Measurements from ENCODE around the gene ENOX1. TPM values are rescaled to one million over a fixed set of nuclear protein-coding genes. Genes with fewer than 3 reads are reported as not detected.

ENOX1 gene
- total and polyA plus RNA-seq, 2 of the 13 experiments (the other 11 are each of a cell fraction or from before 2014, with no cell fraction given): not detected

DNA sequence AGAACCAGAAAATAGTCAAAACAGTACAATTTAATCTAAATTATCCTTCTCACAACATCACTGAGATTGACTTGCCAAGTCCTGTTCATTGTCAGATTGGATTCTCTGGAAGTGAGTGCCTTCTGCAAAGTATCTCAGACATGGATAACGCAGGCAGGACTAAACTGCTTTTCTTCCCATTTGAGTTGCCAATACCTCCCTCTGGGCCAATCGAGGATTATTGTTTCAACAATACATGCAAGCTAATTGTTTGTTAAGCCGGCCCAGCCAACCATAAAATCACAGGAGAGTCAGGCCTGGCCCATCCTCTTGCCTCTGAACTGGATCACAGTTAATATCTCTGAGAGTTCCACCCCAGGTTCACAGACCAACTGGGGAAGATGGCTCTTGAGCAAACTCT lies 240.0 kb downstream of the ENOX1 start:
- Histone ChIP-seq H3K9me3 (ENCODE audit: low read length) (no peaks in the 10 kb centered on the region), H3K4me1 (ENCODE audit: insufficient read depth, low read length) (no peaks in the 10 kb centered on the region), H3K79me2 (ENCODE audit: insufficient read depth, low read length) (no peaks in the 10 kb centered on the region), H3K9ac (ENCODE audit: insufficient read depth, low read depth, low read length) (no peak overlapping the region), H3K27me3 (ENCODE audit: control insufficient read depth in 1 of 2, insufficient read depth in 2 of 2, low read length in 2 of 2) (no peaks in the 10 kb centered on the region; a peak in 1 of 5 replicates), H4K20me1 (ENCODE audit: insufficient read depth, low read length) (no peaks in the 10 kb centered on the region), H3K4me3 (replicated peaks in 1 of 3; ENCODE audit: insufficient read depth in 1 of 3, low read depth in 2 of 3, low read length in 3 of 3) (no peak overlapping the region), H2AFZ (ENCODE audit: low read length) (no peak overlapping the region), H3K36me3 (replicated peaks in 1 of 2; ENCODE audit: control insufficient read depth in 1 of 2, insufficient read depth in 2 of 2, low read length in 2 of 2) (no peaks in the 10 kb centered on the region), H3K27ac (ENCODE audit: extremely low read length, insufficient read depth, low read length) (no peak overlapping the region), H3K4me2 (ENCODE audit: low read depth, low read length) (no peak overlapping the region)
- FAIRE-seq: no peak
- ATAC-seq: no peak
- DNase-seq (ENCODE audit: low spot score): no peak
- POLR2A ChIA-PET: no interaction called here
- intact Hi-C loops (cut with micrococcal nuclease; ENCODE audit: unreplicated experiment): no loop called here
- CTCF ChIA-PET (ENCODE audit: low intra/inter-chr PET ratio, low total read pairs): no interaction called here
- 18% methylated on average over 3 of the region's 3 CpGs for WGBS (ENCODE audit: low lambda C conversion rate)
- no TSS peak for BruUV-seq (replicated peaks)
- in situ Hi-C loops (cut with HindIII; ENCODE audit: extremely low pct_ligation_motif_present, low pct_unique_long_range_greater_than_20kb): no loop called here
- TF ChIP-seq, protein P1, sequence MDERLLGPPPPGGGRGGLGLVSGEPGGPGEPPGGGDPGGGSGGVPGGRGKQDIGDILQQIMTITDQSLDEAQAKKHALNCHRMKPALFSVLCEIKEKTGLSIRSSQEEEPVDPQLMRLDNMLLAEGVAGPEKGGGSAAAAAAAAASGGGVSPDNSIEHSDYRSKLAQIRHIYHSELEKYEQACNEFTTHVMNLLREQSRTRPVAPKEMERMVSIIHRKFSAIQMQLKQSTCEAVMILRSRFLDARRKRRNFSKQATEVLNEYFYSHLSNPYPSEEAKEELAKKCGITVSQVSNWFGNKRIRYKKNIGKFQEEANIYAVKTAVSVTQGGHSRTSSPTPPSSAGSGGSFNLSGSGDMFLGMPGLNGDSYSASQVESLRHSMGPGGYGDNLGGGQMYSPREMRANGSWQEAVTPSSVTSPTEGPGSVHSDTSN (CRISPR knock-in tag; IDR thresholded peaks at IDR 0.05): no peak
- TF ChIP-seq RNF2 (conservative IDR thresholded peaks at IDR 0.05; ENCODE audit: low read depth): no peak
- TF ChIP-seq ZNF160 (CRISPR knock-in tag; IDR thresholded peaks at IDR 0.05): no peak
- TF ChIP-seq SP2 (CRISPR knock-in tag; IDR thresholded peaks at IDR 0.05): no peak
- no peak for TF ChIP-seq ZNF326 (CRISPR knock-in tag; IDR thresholded peaks at IDR 0.05; ENCODE audit: borderline replicate concordance)

DNA sequence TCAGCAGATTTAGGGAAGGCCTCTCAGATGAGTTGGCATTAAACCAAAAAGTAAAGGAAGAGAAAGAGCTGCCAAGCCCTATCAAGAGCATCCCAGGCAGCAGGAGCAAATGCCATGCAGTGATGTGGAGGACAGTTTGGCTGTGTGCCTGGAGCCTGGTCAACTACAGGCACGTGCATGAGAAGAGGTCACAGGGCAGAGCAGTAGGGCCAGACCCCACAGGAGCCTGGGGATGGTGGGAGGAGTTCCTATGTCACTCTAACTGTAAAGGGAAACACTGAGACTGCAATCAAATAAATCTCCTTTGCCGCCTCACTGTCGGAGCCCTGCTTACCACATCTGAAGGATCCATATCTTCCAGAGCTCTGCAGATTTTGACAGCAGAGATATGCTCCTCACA lies 240.5 kb downstream of the ENOX1 start:
- intact Hi-C loops (cut with micrococcal nuclease; ENCODE audit: unreplicated experiment): no loop called here
- Histone ChIP-seq H3K4me3 (replicated peaks in 1 of 3; ENCODE audit: insufficient read depth in 1 of 3, low read depth in 2 of 3, low read length in 3 of 3) (no peak overlapping the region), H3K9ac (ENCODE audit: insufficient read depth, low read depth, low read length) (no peak overlapping the region), H3K36me3 (replicated peaks in 1 of 2; ENCODE audit: control insufficient read depth in 1 of 2, insufficient read depth in 2 of 2, low read length in 2 of 2) (no peaks in the 10 kb centered on the region), H3K79me2 (ENCODE audit: insufficient read depth, low read length) (no peaks in the 10 kb centered on the region), H3K27me3 (ENCODE audit: control insufficient read depth in 1 of 2, insufficient read depth in 2 of 2, low read length in 2 of 2) (no peaks in the 10 kb centered on the region; a peak in 1 of 5 replicates), H4K20me1 (ENCODE audit: insufficient read depth, low read length) (no peaks in the 10 kb centered on the region), H2AFZ (ENCODE audit: low read length) (no peak overlapping the region), H3K9me3 (ENCODE audit: low read length) (no peaks in the 10 kb centered on the region), H3K27ac (ENCODE audit: extremely low read length, insufficient read depth, low read length) (no peak overlapping the region), H3K4me1 (ENCODE audit: insufficient read depth, low read length) (no peaks in the 10 kb centered on the region), H3K4me2 (ENCODE audit: low read depth, low read length) (no peak overlapping the region)
- ATAC-seq: no peak
- no TSS peak for BruUV-seq (replicated peaks)
- FAIRE-seq: no peak
- ChIA-PET CTCF (ENCODE audit: low intra/inter-chr PET ratio, low total read pairs) (no interaction called here), POLR2A (no interaction called here)
- WGBS (ENCODE audit: low lambda C conversion rate): 0% methylated on average over 3 of the region's 3 CpGs
- DNase-seq (ENCODE audit: low spot score): no peak
- TF ChIP-seq ZSCAN12 (CRISPR knock-in tag; IDR thresholded peaks at IDR 0.05) (no peak), SMAD1 (CRISPR knock-in tag; IDR thresholded peaks at IDR 0.05; ENCODE audit: borderline replicate concordance, low read depth) (no peak), TARDBP (CRISPR knock-in tag; IDR thresholded peaks at IDR 0.05) (no peak), ZNF781 (CRISPR knock-in tag; IDR thresholded peaks at IDR 0.05; ENCODE audit: borderline replicate concordance, not compliant biosample characterization) (no peak), REL (CRISPR knock-in tag; conservative IDR thresholded peaks at IDR 0.05) (no peak), MAFF (IDR thresholded peaks at IDR 0.05; ENCODE audit: low read depth, low read length) (no peak), ZNF383 (CRISPR knock-in tag; IDR thresholded peaks at IDR 0.05; ENCODE audit: borderline replicate concordance) (no peak)
- TF ChIP-seq, protein P2, sequence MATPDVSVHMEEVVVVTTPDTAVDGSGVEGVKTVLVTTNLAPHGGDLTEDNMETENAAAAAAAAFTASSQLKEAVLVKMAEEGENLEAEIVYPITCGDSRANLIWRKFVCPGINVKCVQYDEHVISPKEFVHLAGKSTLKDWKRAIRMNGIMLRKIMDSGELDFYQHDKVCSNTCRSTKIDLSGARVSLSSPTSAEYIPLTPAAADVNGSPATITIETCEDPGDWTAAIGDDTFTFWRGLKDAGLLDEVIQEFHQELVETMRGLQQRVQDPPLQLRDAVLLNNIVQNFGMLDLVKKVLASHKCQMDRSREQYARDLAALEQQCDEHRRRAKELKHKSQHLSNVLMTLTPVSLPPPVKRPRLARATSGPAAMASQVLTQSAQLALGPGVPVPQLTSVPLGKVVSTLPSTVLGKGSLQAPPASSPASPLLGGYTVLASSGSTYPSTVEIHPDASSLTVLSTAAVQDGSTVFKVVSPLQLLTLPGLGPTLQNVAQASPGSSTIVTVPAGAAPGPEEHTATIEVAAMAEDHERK (CRISPR knock-in tag; IDR thresholded peaks at IDR 0.05; ENCODE audit: low read depth): no peak
- TF ChIP-seq, protein P3, sequence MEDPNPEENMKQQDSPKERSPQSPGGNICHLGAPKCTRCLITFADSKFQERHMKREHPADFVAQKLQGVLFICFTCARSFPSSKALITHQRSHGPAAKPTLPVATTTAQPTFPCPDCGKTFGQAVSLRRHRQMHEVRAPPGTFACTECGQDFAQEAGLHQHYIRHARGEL (CRISPR knock-in tag; IDR thresholded peaks at IDR 0.05): no peak
- in situ Hi-C loops (cut with HindIII; ENCODE audit: extremely low pct_ligation_motif_present, low pct_unique_long_range_greater_than_20kb): no loop called here

Measured in HepG2 (cell line).